ENCODE results near the gene MICU1. TPM values are rescaled to one million over a fixed set of nuclear protein-coding genes. Genes with fewer than 3 reads are reported as not detected.
"Not testable (repeated sequence)": the region's sequence is repeated elsewhere in the genome, so short reads cannot be mapped to it uniquely, and the experiment has no call there.

The MICU1 gene
- total RNA-seq, 1 donor from 2014 or later = 22.8 TPM

DNA sequence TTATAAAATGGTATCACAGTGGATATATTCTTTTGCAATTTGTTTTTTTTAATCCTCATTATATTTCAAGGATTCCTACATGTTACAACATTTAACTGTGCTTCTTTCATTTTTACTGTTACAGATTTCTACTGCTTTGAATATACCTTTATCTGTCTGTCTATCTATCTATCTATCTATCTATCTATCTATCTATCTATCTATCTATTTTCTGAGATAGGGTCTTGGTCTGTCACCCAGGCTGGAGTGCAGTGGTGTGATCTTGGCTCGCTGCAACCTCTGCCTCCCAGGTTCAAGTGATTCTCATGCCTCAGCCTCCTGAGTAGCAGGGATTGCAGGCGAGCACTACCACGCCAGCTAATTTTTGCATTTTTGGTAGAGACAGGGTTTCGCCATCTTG is 194.9 kb downstream of the MICU1 start:
- not testable (repeated sequence) for ATAC-seq

GRCh38 chr10:72429931-72430330 is 195.9 kb downstream of the MICU1 start:
- ATAC-seq = no peak

DNA sequence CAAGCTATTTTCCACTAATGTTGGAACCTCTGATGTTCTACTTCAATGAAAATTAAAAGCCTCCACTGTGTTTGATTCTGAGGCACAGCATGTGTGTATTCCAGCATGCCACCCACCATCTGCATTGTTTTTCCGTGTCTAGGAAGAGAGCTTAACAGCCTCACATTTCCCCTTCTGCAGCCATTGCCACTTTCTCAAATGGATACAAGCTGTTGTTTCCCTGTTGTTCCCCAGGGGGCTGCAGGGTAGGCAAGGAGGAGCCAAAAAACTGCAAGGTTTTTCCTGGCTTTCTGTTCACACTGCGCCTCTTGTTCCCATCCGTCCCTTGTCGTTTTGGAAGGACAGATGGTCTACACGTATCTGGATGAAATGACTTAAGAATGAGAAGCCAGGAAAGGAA is 198.9 kb downstream of the MICU1 start:
- ATAC-seq = no peak

DNA sequence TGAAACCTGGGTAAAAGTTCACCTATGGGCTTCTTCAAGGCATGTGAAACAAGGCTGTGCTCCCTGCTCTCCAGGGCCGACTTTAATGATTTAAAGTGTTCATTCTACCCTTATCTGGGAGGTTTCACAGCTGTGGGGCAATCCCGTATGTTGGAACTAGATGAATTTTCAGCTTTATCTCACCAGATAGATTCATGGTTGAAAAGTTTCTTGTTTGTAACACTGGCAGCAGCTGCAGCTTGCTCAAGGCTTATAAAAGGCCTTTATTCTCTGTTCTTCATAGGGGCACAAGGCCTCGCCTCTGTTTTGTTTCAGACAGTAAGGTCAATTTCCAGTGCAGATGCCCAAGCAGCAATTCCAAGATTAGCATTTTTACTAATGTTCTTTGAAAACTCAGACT is 200.7 kb downstream of the MICU1 start:
- no peak for ATAC-seq

- ATAC-seq = no peak
These were observed 201.3 kb downstream of the MICU1 start for GRCh38 chr10:72424561-72424960.

GRCh38 chr10:72423426-72423825 is 202.5 kb downstream of the MICU1 start:
- no peak for ATAC-seq

DNA sequence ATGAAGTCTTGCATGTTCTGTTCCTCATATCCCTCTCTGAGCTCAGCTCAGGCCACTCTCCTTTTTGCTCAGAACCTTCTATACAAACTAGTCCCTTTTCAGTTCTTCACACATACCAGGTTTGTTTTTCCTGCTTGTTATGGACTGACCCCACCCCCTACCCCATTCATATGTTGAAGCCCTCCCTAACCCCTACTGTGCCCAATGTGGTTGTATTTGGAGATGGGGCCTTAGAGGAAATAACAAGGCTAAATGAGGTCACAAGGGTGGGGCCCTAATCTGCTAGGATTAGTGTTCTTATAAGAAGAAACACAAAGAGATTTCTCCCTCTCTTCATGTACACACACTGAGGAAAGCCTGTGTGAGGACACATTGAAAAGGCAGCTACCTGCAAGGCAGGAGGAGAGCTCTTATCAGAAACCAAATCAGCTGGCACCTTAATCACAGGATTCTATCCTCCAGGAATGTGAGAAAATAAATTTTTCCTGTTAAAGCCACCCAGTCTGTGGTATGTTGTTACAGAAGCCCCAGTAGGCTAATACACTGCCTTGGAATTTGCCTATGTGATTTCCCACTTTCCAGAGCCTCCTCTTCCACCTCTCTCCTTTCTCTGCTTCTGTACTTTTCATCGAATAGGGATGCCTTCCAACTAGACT is 203.9 kb downstream of the MICU1 start:
- peak; percentile 71 for ATAC-seq

GRCh38 chr10:72419241-72419640 is 206.6 kb downstream of the MICU1 start:
- no peak for ATAC-seq

- ATAC-seq = no peak
These were observed 207.2 kb downstream of the MICU1 start for GRCh38 chr10:72418679-72419078.

- ATAC-seq = no peak
These were observed 207.9 kb downstream of the MICU1 start for GRCh38 chr10:72417971-72418370.

- ATAC-seq = no peak
These were observed 209.2 kb downstream of the MICU1 start for GRCh38 chr10:72416661-72417060.

DNA sequence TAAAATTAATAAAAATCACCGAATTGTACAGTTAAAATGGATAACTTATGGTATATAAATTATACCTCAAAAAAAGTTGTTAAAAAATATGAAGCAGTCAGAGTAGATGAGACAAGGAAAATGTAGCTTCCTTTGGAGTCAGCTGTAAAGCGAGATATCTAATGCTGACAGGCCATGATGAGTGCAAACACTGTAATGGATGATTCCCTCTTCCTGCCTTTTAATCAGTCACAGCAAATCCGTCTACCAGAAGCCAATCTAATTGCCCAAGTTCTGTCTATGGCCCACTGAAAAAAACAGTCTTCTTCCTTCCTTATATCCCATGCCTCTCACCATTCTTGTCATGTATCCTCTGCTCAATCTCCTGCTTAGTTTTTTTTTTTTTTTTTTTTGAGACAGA is 211.2 kb downstream of the MICU1 start:
- no peak for ATAC-seq

GRCh38 chr10:72409167-72409566 is 216.7 kb downstream of the MICU1 start:
- ATAC-seq = no peak

GRCh38 chr10:72407927-72408600 is 217.8 kb downstream of the MICU1 start:
- ATAC-seq = no peak

GRCh38 chr10:72407471-72407870 is 218.4 kb downstream of the MICU1 start:
- ATAC-seq = no peak

DNA sequence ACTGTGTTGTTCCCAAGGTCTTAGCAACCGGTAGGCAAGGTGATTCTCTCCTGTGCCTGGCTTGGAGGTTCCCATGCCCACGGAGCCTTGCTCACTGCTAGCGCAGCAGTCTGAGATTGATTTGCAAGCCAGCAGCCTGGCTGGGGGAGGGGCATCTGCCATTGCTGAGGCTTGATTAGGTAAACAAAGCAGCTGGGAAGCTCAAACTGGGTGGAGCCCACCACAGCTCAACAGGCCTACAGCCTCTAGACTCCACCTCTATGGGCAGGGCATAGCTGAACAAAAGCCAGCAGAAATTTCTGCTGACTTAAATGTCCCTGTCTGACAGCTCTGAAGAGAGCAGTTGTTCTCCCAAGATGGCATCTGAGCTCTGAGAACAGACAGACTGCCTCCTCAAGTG is 230.3 kb downstream of the MICU1 start:
- ATAC-seq = not testable (repeated sequence)

DNA sequence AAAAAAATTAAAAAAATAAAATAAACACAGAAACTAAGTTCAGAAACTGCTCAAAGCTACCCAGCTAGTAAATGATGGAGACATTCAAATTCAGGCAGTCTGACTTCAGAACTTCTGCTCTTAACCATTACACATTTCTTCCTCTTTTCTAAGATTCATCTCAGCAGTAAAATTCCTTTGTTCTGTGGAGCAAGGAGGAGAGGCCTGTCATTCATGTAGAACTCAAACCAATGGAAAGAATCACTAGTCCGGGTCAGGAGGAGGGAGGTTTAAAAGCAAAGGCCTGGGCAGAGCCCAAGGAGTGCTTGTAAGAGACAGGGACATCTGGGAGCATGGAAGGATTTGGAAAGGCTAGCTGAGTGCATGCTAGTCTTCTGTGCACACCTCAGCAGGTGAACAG is 233.3 kb downstream of the MICU1 start:
- ATAC-seq = no peak

GRCh38 chr10:72390764-72391163 is 235.1 kb downstream of the MICU1 start:
- ATAC-seq = no peak

- no peak for ATAC-seq
These were observed 236.2 kb downstream of the MICU1 start for GRCh38 chr10:72389716-72390115.

- no peak for ATAC-seq
These were observed 236.9 kb downstream of the MICU1 start for GRCh38 chr10:72389014-72389413.

- no peak for ATAC-seq
These were observed 237.8 kb downstream of the MICU1 start for GRCh38 chr10:72388062-72388461.

DNA sequence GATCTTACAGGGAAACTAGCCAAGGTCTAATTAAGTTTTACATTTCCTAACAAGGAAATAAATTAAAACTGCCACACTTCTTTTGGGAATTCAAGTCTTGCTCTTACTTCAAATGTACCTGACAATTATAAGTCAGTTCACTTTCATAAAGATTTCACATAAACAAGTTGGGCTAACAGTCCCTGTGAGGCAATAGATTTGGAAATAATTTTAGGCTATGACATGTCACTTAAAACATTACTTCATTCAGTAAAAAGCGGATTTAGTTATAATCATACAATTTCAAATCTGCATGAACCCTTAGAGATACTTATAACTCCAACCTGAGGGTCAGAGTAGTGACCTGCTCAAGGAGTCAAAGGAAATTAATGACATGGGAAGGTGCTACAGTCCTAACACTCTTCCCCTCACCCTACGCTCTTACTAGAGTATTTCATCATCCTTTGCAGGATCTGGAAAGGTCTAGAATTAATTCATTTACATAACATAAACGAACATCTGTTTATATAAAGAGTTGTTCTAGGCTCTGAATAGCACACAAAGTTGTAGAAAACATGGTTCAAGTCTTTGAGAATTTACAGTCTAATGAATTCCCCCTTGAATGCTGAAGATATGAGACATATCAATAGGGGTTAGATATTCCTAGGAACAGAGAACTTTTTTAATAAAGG is 238.8 kb downstream of the MICU1 start:
- no peak for ATAC-seq

DNA sequence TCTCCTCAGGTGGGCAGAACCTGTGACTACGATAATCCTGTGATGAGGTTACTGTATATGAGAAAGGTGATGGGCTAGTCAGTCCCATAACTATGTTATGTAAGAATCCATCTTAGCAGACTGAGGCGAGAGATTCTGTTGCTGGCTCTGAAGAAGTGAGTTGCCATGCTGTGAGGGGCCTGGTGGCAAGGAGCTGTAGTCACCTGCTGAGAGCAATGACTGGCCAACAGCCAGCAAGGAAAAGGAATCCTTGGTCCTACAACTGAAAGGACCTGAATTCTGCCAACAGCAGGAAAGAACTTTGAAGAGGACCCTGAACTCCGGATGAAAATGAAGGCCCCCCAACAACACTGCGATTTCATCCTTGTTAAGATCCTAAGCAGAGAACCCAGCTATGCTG is 240.2 kb downstream of the MICU1 start:
- no peak for ATAC-seq

- ATAC-seq = peak; percentile 75
These were observed 240.9 kb downstream of the MICU1 start for GRCh38 chr10:72384982-72385381.
